HCT116 (cell line): ENCODE results near the gene TUBB4B. TPM values are rescaled to one million over a fixed set of nuclear protein-coding genes. Genes with fewer than 3 reads are reported as not detected.

Source experiments
- ATAC-seq: fragments of 200-7000 bp; cut with Tn5 transposase; 2 replicates; pipeline ENCODE4 v1.9.1; 2020; ENCODE audit warnings: mild to moderate bottlenecking, moderate library complexity
- BruUV-seq: library from RNA; stranded (reverse); fragments of 400-500 nt; replicated peaks from 2 replicates; lab custom pipeline; 2021; lab: Mats Ljungman, UMichigan
- CTCF ChIA-PET: fragments of 300-600 bp; sonication (Branson Sonifier 250); formaldehyde crosslinking; loops from one replicate; lab custom pipeline; 2021; ENCODE audit warnings: antibody characterized with exemption; lab: Charles Lee
- POLR2A ChIA-PET: fragments of 300-600, 350-600 bp; sonication (Branson Sonifier 250); formaldehyde crosslinking; loops from one replicate; lab custom pipeline; 2021; ENCODE audit warnings: antibody characterized with exemption; lab: Charles Lee
- RAD21 ChIA-PET, 2 experiments: fragments of 300-600 bp; sonication (Branson Sonifier 250); formaldehyde crosslinking; loops; one replicate each; lab custom pipeline; 2023; ENCODE audit warnings: low total read pairs in 2 of 2; ENCODE audit not compliant: uncharacterized antibody in 2 of 2, unreplicated experiment in 2 of 2, low non-redundant PET in 1 of 2; lab: Charles Lee
- DNase-seq: peaks from one replicate; pipeline ENCODE4 v3.0.0-alpha.2; 2010; ENCODE audit warnings: low read depth, low spot score
- H2AFZ ChIP-seq: fragments of 200-600 bp; shearing (Covaris generic), sonication (generic); 2 replicates; pipeline ENCODE4 v1.6.1; 2017; ENCODE audit warnings: low read depth, mixed run types, mixed read lengths, antibody characterized with exemption, low read length; ENCODE audit not compliant: poor library complexity, severe bottlenecking
- H3K27ac ChIP-seq: 2 replicates; pipeline ENCODE4 v1.5.1; 2012; ENCODE audit warnings: low read depth, low read length
- H3K27me3 ChIP-seq: fragments of 200-600 bp; sonication (generic); 2 replicates; pipeline ENCODE4 v1.6.1; 2016; ENCODE audit warnings: mixed run types, low read length, mixed read lengths; ENCODE audit not compliant: insufficient read depth
- H3K36me3 ChIP-seq, 2 experiments: fragments of 200-500 bp in 1 of 2; fragments of 200-600 bp in 1 of 2; sonication (Bioruptor generic) in 1 of 2; sonication (generic) in 1 of 2; 2 replicates each; pipeline versions ENCODE4 v1.5.1 to v1.6.1; 2014 to 2016; ENCODE audit warnings: low read length in 2 of 2, inconsistent platforms in 1 of 2, mixed read lengths in 1 of 2, mixed run types in 1 of 2; ENCODE audit not compliant: insufficient read depth in 2 of 2, control insufficient read depth in 1 of 2
- H3K4me1 ChIP-seq, 2 experiments: fragments of 200-600 bp in 1 of 2; sonication (generic) in 1 of 2; 2 replicates each; pipeline versions ENCODE4 v1.5.1 to v1.6.1; 2012 to 2017; ENCODE audit warnings: low read length in 2 of 2, inconsistent platforms in 1 of 2, mild to moderate bottlenecking in 1 of 2, mixed read lengths in 1 of 2, mixed run types in 1 of 2, moderate library complexity in 1 of 2; ENCODE audit not compliant: insufficient read depth in 2 of 2, control insufficient read depth in 1 of 2
- H3K4me2 ChIP-seq: fragments of 200-600 bp; sonication (generic); 2 replicates; pipeline ENCODE4 v1.6.1; 2017; ENCODE audit warnings: mixed run types, low read length, mixed read lengths
- H3K4me3 ChIP-seq, 2 experiments: fragments of 200-600 bp in 1 of 2; sonication (generic) in 1 of 2; replicated peaks in 1 of 2; 2 replicates each; pipeline ENCODE4 v1.5.1; 2011 to 2016; ENCODE audit warnings: low read length in 2 of 2, control low read depth in 1 of 2, low read depth in 1 of 2, mild to moderate bottlenecking in 1 of 2, mixed read lengths in 1 of 2, mixed run types in 1 of 2
- H3K79me2 ChIP-seq: fragments of 200-600 bp; sonication (generic); 2 replicates; pipeline ENCODE4 v1.6.1; 2017; ENCODE audit warnings: mild to moderate bottlenecking, mixed run types, low read length, moderate library complexity, mixed read lengths; ENCODE audit not compliant: insufficient read depth
- H3K9ac ChIP-seq: fragments of 200-600 bp; sonication (generic); 2 replicates; pipeline ENCODE4 v1.6.1; 2016; ENCODE audit warnings: low read length, mixed read lengths
- H3K9me2 ChIP-seq: fragments of 200-600 bp; sonication (generic), shearing (Covaris generic); 2 replicates; pipeline ENCODE4 v1.6.1; 2017; ENCODE audit warnings: mixed run types, mild to moderate bottlenecking, moderate library complexity; ENCODE audit not compliant: insufficient read depth
- H3K9me3 ChIP-seq, 2 experiments: fragments of 200-500 bp in 1 of 2; fragments of 200-600 bp in 1 of 2; sonication (Bioruptor generic) in 1 of 2; sonication (generic) in 1 of 2; 2 replicates each; pipeline ENCODE4 v1.6.1; 2014 to 2017; ENCODE audit warnings: low read length in 2 of 2, mixed read lengths in 2 of 2, inconsistent platforms in 1 of 2, low read depth in 1 of 2, mild to moderate bottlenecking in 1 of 2, mixed run types in 1 of 2, moderate library complexity in 1 of 2; ENCODE audit not compliant: control insufficient read depth in 1 of 2, insufficient read depth in 1 of 2
- H4K20me1 ChIP-seq: fragments of 200-600 bp; sonication (generic), shearing (Covaris generic); 2 replicates; pipeline ENCODE4 v1.6.1; 2017; ENCODE audit warnings: mixed run types, mild to moderate bottlenecking, moderate library complexity; ENCODE audit not compliant: insufficient read depth
- CBX3 ChIP-seq: IDR thresholded peaks from 2 replicates; pipeline ENCODE4 v1.6.1; 2012; ENCODE audit warnings: low read depth
- CEBPB ChIP-seq: IDR thresholded peaks from 2 replicates; pipeline ENCODE4 v1.6.1; 2012; ENCODE audit warnings: low read depth
- EGR1 ChIP-seq: IDR thresholded peaks from 2 replicates; pipeline ENCODE4 v1.6.1; 2012; ENCODE audit warnings: low read depth
- JUND ChIP-seq: IDR thresholded peaks from 2 replicates; pipeline ENCODE4 v1.6.1; 2012
- MAX ChIP-seq: IDR thresholded peaks from 2 replicates; pipeline ENCODE4 v1.6.1; 2012
- POLR2A ChIP-seq: IDR thresholded peaks from 2 replicates; pipeline ENCODE4 v1.7.0; 2011; ENCODE audit warnings: borderline replicate concordance; ENCODE audit not compliant: insufficient read depth, insufficient read length; ENCODE audit errors: extremely low read depth
- POLR2AphosphoS5 ChIP-seq: IDR thresholded peaks from 2 replicates; pipeline ENCODE4 v1.6.1; 2011; ENCODE audit warnings: mild to moderate bottlenecking, low read depth, low read length, moderate library complexity
- RAD21 ChIP-seq: IDR thresholded peaks from 2 replicates; pipeline ENCODE4 v1.6.1; 2012; ENCODE audit warnings: low read depth, mild to moderate bottlenecking
- REST ChIP-seq: IDR thresholded peaks from 2 replicates; pipeline ENCODE4 v1.6.1; 2012; ENCODE audit warnings: low read depth
- SP1 ChIP-seq: IDR thresholded peaks from 2 replicates; pipeline ENCODE4 v1.6.1; 2012; ENCODE audit warnings: low read depth
- TCF7L2 ChIP-seq: IDR thresholded peaks from 2 replicates; pipeline ENCODE4 v1.7.0; 2011; ENCODE audit warnings: borderline replicate concordance, inconsistent platforms; ENCODE audit not compliant: insufficient read depth, insufficient read length; ENCODE audit errors: extremely low read depth
- YY1 ChIP-seq: IDR thresholded peaks from 2 replicates; pipeline ENCODE4 v1.6.1; 2011; ENCODE audit warnings: low read length, low read depth, moderate library complexity, mild to moderate bottlenecking; ENCODE audit not compliant: insufficient replicate concordance; ENCODE audit errors: extremely low read depth
- ZFX ChIP-seq: fragments of 450-650 bp; IDR thresholded peaks from 2 replicates; pipeline ENCODE4 v1.6.1; 2017
- ZNF274 ChIP-seq: fragments of 200-500 bp; sonication (Bioruptor generic); IDR thresholded peaks from 2 replicates; pipeline ENCODE4 v1.6.1; 2014; ENCODE audit warnings: mild to moderate bottlenecking, low read depth, low read length, inconsistent platforms
- intact Hi-C: fragments of 100-400 bp; cut with micrococcal nuclease; formaldehyde crosslinking; loops from 2 replicates; pipeline ENCODE4 v1.10.0; 2022
- total RNA-seq: library from RNA; stranded (reverse); gene quantifications from one replicate; pipeline ENCODE4 v1.2.1, GENCODE V29; 2021; ENCODE audit not compliant: unreplicated experiment

The TUBB4B gene
- total RNA-seq, 1 experiment from 2014 or later = 502 TPM

- intact Hi-C loops = loop anchor here (2.0 kb wide), 1 partner anchor 17 kb away; the partner anchor contains the start of gene RNF208
- DNase-seq (peak; percentile 62), ATAC-seq (peak; percentile 46)
- Histone ChIP-seq H3K9me2 (no peaks in the 10 kb centered on the region), H3K36me3 (peaks cover 0 to 13% of the 10 kb centered on the region in 2 experiments; a peak in 2 of 4 replicates), H3K9ac (peak within 1 kb of the TSS; percentile 95), H3K27me3 (no peaks in the 10 kb centered on the region), H3K4me3 (peak within 1 kb of the TSS; percentile 91 to 98), H3K9me3 (no peaks in the 10 kb centered on the region), H4K20me1 (no peaks in the 10 kb centered on the region), H3K27ac (peak within 1 kb of the TSS; percentile 78), H3K4me1 (peaks cover 22 to 35% of the 10 kb centered on the region in 2 experiments), H2AFZ (no peak within 1 kb of the TSS), H3K4me2 (peak within 1 kb of the TSS; percentile 93), H3K79me2 (peaks cover 62% of the 10 kb centered on the region)
- RAD21 ChIA-PET = no interaction called here
- POLR2A ChIA-PET = interaction anchor here (1.9 to 2.1 kb wide), 2 partner anchors 16 to 18 kb away, joined by 6 read pairs; partner anchors contain the start of gene SSNA1
- CTCF ChIA-PET = no interaction called here
- BruUV-seq = no TSS peak
- TF ChIP-seq JUND = no peak
- peak; percentile 93 for TF ChIP-seq POLR2A
- TF ChIP-seq SP1 = no peak
- peak; percentile 88 for TF ChIP-seq POLR2AphosphoS5
- TF ChIP-seq YY1 = peak; percentile 94
- TF ChIP-seq ZFX = peak; percentile 97
- TF ChIP-seq, all 23 proteins: peak for 4
Measured at GRCh38 chr9:137205126-137206069, 35.7 kb upstream of the TUBB4B start, which contains the start of the genes NDOR1 and TMEM203. NDOR1 (plus strand) TSS chr9:137205700; CDS start chr9:137205778, 78 bp downstream. TMEM203 (minus strand) TSS chr9:137205648; CDS start chr9:137205414, 234 bp downstream.

GRCh38 chr9:137206602-137207001 lies 34.5 kb upstream of the TUBB4B start:
- Histone ChIP-seq H3K27me3 (no peaks in the 10 kb centered on the region), H3K9me3 (no peaks in the 10 kb centered on the region), H2AFZ (no peak overlapping the region), H3K9me2 (no peaks in the 10 kb centered on the region), H3K27ac (peak overlapping the region; percentile 78; the same call in 1 of the 2 replicates), H3K79me2 (peaks cover 55% of the 10 kb centered on the region), H3K4me2 (peak overlapping the region; percentile 93), H3K4me3 (peak overlapping the region; percentile 91 to 98), H3K36me3 (peaks cover 0 to 13% of the 10 kb centered on the region in 2 experiments; a peak in 2 of 4 replicates), H3K9ac (peak overlapping the region; percentile 95), H3K4me1 (peaks cover 20 to 28% of the 10 kb centered on the region in 2 experiments), H4K20me1 (no peaks in the 10 kb centered on the region)
- POLR2A ChIA-PET = no interaction called here
- BruUV-seq = no TSS peak
- DNase-seq (no peak), ATAC-seq (no peak)
- intact Hi-C loops = no loop called here
- CTCF ChIA-PET = interaction anchor here (0.6 kb wide), 1 partner anchor 76 kb away, joined by 3 read pairs; no protein-coding TSS in a partner anchor
- RAD21 ChIA-PET = no interaction called here
- TF ChIP-seq REST (no peak), JUND (no peak), CBX3 (no peak), EGR1 (no peak), POLR2AphosphoS5 (no peak), TCF7L2 (no peak), RAD21 (no peak), SP1 (no peak), MAX (no peak), ZNF274 (no peak), CEBPB (no peak), YY1 (no peak), ZFX (no peak)
